GM10248 (cell line): ENCODE data around the gene HLA-E.
A peak's percentile ranks its signal among the peaks of the same experiment; 100 is the strongest.

Source experiments
- CTCF ChIA-PET: fragments of 300-600 bp; sonication (Branson Sonifier 250); formaldehyde crosslinking; extraction: SDS; loops from one replicate; lab custom pipeline; 2021; ENCODE audit warnings: antibody characterized with exemption; lab: Yijun Ruan, JAX
- POLR2A ChIA-PET: fragments of 350-650 bp; sonication (Branson Sonifier 250); formaldehyde crosslinking; extraction: SDS; loops from one replicate; lab custom pipeline; 2020; ENCODE audit warnings: antibody characterized with exemption; lab: Yijun Ruan, JAX
- DNase-seq: peaks from one replicate; pipeline ENCODE4 v3.0.0; 2012; ENCODE audit errors: extremely low spot score
- CTCF ChIP-seq: IDR thresholded peaks from 2 replicates; pipeline ENCODE4 v1.5.1; 2012; ENCODE audit warnings: mild to moderate bottlenecking, low read depth; ENCODE audit errors: extremely low read depth, missing control alignments, control extremely low read depth

The HLA-E gene

GRCh38 chr6:30489081-30490025 lies at the start of gene HLA-E:
Gene HLA-E (plus strand): TSS chr6:30489509. CDS start chr6:30489532, 23 bp downstream.
- CTCF ChIA-PET, result interaction anchor here (1.3 to 5.9 kb wide), 3 partner anchors 36 to 56 kb away, joined by 4 to 43 read pairs (median 6); no protein-coding TSS in a partner anchor
- no peak for TF ChIP-seq CTCF
- POLR2A ChIA-PET, result interaction anchor here (0.8 to 2.4 kb wide), 3 partner anchors 27 to 152 kb away, joined by 3 to 9 read pairs (median 5); no protein-coding TSS in a partner anchor
- peak; percentile 93 for DNase-seq

GRCh38 chr6:30441171-30441570 lies 48.1 kb upstream of the HLA-E start:
- no peak for DNase-seq
- TF ChIP-seq CTCF, result no peak
- CTCF ChIA-PET, result interaction anchor here (0.7 to 1.7 kb wide), 4 partner anchors 9 to 30 kb away, joined by 3 to 8 read pairs (median 4); no protein-coding TSS in a partner anchor
- POLR2A ChIA-PET, result no interaction called here

- ChIA-PET POLR2A (no interaction called here), CTCF (no interaction called here)
- TF ChIP-seq CTCF, result no peak
- no peak for DNase-seq
These were observed 45.5 kb upstream of the HLA-E start for GRCh38 chr6:30443657-30444450.

DNA sequence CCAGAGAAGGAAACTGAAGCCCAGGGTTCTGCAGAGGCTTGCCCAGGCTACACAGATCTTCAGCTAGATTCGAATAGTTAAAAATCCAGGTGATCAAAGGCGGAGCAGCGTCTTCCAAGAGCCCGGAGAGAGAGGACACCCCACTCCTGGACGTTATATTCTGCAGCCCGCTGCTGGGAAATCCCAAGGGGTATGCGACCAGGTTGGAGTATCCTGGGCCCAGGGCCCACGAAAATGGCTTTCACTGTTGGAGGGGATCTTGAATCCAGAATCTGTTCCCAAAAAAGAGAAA lies 44.9 kb upstream of the HLA-E start:
- POLR2A ChIA-PET, result no interaction called here
- TF ChIP-seq CTCF, result no peak
- CTCF ChIA-PET, result no interaction called here
- DNase-seq, result no peak

- TF ChIP-seq CTCF, result no peak
- CTCF ChIA-PET, result no interaction called here
- POLR2A ChIA-PET, result no interaction called here
- no peak for DNase-seq
These were observed 43.0 kb upstream of the HLA-E start for GRCh38 chr6:30446259-30446658.

- POLR2A ChIA-PET, result no interaction called here
- no peak for DNase-seq
- no peak for TF ChIP-seq CTCF
- CTCF ChIA-PET, result no interaction called here
These were observed 42.1 kb upstream of the HLA-E start for GRCh38 chr6:30447237-30447636.
